HG02943 (cell line): ENCODE measurements around the gene SERBP1.
"Not testable (repeated sequence)": the region's sequence is repeated elsewhere in the genome, so short reads cannot be mapped to it uniquely, and the experiment has no call there.

Experiments
- ATAC-seq: cut with Tn5 transposase; IDR thresholded peaks from one replicate; pipeline ENCODE4 v1.9.1; 2021; ENCODE audit warnings: mild to moderate bottlenecking, low read depth, moderate library complexity; ENCODE audit not compliant: unreplicated experiment

SERBP1 gene

GRCh38 chr1:67414574-67414973, 15.6 kb downstream of the SERBP1 start:
- ATAC-seq: no peak

GRCh38 chr1:67413101-67413500, 17.1 kb downstream of the SERBP1 start:
- not testable (repeated sequence) for ATAC-seq

GRCh38 chr1:67408148-67408547, 22.1 kb downstream of the SERBP1 start:
- ATAC-seq: no peak

GRCh38 chr1:67407498-67407897, 22.7 kb downstream of the SERBP1 start:
- no peak for ATAC-seq

DNA sequence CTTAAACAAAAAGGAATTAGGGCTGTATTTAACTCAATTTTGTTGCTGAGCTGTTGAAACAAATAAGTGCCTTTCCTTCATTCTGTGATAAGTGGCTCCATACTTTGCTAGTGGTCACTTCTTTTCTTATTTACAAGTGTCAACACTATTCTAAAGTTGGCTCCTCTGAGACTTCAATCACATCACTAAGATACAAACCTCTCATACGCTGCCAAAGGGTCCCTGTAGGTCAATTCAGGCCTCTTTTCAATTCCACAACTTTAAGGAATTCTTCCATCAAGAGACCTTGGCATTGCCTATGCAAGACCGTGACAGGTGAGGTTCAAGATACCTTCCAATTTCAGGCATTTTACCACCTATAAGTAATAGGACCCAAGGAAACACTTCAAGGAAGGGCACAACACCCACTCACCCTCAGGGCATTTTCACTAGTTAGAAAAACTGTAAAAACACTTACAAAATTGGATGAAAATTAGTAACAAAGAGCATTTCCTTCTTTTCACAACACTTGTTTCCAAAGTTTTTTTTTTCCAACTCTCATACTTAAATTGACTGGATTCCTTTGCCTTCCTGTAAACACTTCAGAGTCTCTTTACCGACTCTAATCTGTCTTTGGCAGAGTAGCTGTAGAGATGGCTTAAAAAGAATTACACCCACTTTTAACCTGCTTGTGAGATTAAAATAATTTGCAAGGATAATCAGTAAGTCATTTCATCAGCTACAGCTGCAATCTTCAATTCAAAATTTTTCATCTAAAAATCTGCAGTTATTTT, 24.5 kb downstream of the SERBP1 start:
- no peak for ATAC-seq

- ATAC-seq: no peak
These were observed 26.0 kb downstream of the SERBP1 start for GRCh38 chr1:67404212-67404620.

DNA sequence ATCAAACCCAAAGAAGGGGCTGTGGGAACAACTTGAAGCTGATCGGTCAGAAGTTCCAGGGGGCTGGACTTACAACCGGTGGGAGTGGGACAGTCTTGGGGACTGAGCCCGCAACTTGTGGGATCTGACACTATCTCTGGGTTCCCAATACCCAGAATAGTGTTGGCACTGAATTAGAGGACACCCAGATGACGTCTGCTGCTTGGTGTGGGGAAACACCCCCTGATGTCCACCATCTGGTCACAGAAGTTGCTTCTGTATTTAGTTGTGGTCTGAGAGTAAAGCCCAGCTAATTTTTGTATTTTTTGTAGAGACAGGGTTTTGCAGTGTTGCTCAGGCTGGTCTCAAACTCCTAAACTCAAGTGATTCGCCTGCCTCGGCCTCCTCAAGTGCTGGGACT, 28.8 kb downstream of the SERBP1 start:
- ATAC-seq: no peak

- ATAC-seq: not testable (repeated sequence)
These were observed 30.0 kb downstream of the SERBP1 start for GRCh38 chr1:67400029-67400786.

GRCh38 chr1:67399199-67399993, 30.8 kb downstream of the SERBP1 start:
- no peak for ATAC-seq

GRCh38 chr1:67394548-67394947, 35.7 kb downstream of the SERBP1 start:
- ATAC-seq: no peak

- ATAC-seq: no peak
These were observed 36.5 kb downstream of the SERBP1 start for GRCh38 chr1:67393737-67394136.

GRCh38 chr1:67393240-67393639, 37.0 kb downstream of the SERBP1 start:
- ATAC-seq: no peak

GRCh38 chr1:67390041-67390887, 39.9 kb downstream of the SERBP1 start:
- ATAC-seq: no peak

- ATAC-seq: no peak
These were observed 46.1 kb downstream of the SERBP1 start for GRCh38 chr1:67383999-67384638.

- ATAC-seq: no peak
These were observed 47.9 kb downstream of the SERBP1 start for GRCh38 chr1:67382292-67382691.

GRCh38 chr1:67381154-67381553, 49.0 kb downstream of the SERBP1 start:
- no peak for ATAC-seq

DNA sequence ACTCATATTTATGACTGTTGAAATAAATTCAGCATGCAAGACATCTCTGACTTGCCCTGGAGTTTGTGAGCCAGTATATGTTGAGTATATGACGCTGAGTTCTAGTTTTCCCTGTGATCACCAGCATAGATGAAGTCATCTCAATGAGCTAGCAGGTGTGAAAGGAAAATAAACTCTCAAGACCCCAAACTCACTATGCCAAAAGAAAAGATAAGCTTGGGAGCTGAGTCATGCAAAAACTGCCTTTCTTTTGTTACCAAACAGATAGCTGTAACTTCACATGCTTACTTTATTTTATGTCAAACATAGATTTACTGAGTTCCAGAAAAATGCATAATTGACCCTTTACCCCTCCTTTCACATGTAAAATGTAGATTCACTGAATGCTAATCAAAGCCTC, 52.9 kb downstream of the SERBP1 start:
- no peak for ATAC-seq

DNA sequence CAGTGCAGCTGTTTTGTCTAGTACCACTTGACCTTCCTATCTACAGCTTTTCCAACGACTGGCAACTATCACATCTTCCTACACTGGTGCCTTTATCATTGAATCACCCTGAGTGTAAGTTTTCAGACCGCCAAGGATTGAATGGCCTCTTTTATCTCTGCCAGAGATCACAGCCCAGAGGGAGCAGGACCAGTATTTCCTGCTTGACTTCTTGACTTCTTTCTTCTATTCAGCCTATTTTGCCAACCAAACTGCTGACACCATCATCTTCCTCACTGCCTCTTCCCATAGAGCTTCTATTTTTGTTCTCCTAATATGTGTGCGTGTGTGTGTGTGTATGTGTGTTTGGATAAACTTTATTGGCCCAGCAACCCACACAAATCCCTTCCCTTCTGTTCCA, 53.8 kb downstream of the SERBP1 start:
- ATAC-seq: no peak

DNA sequence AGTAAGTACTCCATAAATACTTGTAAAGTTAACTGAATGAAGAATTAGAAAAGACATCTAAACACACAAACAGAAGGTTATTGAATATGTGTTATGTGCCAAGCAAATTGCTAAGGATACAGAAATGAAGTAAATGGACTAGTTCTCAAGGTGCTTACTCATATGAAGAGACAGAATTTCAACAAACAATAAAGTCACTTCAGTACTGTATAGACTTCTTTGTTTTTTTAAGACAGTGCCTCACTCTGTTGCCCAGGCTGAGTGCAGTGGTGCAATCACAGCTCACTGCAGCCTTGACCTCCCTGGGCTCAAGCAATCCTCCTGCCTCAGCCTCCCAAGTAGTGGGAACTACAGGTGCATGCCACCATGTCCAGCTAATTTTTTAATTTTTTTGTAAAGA, 57.3 kb downstream of the SERBP1 start:
- ATAC-seq: no peak

- ATAC-seq: no peak
These were observed 58.1 kb downstream of the SERBP1 start for GRCh38 chr1:67372136-67372535.
